Measurements from ENCODE around the gene KRT33B.

The KRT33B gene

DNA sequence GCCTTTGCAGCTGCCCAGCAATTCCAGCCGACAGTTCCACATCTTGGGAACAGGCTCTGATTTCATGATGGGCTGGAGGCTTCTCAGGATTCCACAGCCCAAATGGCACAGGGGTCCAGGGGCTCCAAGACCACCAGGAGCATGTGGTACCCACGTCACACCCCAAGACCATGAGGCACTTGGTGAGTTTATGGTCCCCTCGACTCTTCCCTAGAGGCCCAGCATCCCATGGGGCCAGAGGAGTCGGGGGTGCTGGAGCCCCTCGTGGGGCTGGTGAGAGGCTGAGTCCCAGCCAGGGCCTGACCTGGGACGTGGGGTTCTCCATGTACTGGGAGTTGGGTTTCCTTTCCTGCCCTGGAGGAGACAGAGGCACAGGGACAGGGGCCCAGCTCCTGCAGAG is 44.0 kb downstream of the KRT33B start:
- DNase-seq (ENCODE audit: low read depth in 2 of 2) = no peak

DNA sequence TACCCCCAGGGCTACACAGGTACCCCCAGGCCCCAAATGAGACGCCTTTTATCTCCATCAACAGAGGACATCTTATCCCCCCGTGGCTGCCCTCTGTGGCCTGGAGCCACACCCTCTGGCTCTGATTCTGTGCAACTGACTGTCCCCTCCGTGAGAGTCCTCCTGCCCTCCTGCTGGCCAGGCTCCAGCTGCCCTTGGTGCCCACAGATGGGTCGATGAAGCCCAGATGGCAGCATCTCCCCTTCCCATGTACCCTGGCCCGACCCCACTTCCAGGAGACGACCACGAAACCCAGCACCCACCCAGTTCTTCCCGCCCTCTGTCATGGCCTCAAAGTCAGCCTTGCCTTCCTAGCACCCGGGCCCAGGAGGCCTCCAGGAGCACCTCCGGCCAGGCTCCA is 44.5 kb downstream of the KRT33B start:
- no peak for DNase-seq (ENCODE audit: low read depth in 2 of 2)

DNA sequence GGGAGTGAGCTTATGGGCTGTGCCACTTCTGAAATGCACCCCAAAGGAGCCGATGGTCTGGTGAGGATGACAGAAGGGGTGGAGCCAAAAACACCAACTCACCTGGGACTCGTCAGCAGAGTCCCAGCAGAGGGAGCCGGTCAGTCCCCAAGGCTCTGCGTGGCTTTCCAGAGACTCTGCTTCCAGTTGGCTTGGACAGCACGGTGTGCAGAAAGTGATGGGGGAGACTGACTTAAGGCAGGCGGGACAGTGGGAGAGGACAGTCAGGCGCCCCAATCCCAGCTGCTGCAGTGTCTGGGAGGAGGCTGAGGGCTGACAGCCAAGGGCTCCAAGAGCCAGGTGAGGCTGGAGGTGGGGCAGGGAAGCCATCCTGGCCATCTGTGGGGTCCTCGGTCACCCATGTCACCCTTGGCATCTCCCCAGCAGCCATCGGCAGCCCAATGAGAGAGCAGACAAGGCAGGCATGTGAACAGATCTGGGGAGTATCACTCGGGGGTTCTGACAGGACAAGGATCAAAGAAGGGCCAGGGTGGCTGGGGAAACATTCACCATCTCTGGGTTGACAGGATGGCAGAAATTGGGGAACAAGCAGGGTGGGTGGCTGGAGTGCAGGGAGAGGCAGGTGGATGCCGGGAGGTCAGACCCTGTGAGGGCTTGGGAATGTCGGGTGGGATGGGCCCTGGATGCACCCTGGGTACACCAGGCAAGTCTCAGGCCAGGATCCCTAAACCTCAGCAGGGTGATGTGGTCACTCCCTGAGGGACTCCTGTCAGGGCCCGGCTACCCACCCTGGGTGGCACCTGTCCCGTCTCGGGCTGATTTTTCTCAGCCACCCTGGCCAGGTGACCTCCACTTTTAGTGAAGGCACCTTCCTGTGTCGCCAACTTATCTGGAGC is 45.2 kb downstream of the KRT33B start:
- no peak for DNase-seq (ENCODE audit: low read depth in 2 of 2)

DNA sequence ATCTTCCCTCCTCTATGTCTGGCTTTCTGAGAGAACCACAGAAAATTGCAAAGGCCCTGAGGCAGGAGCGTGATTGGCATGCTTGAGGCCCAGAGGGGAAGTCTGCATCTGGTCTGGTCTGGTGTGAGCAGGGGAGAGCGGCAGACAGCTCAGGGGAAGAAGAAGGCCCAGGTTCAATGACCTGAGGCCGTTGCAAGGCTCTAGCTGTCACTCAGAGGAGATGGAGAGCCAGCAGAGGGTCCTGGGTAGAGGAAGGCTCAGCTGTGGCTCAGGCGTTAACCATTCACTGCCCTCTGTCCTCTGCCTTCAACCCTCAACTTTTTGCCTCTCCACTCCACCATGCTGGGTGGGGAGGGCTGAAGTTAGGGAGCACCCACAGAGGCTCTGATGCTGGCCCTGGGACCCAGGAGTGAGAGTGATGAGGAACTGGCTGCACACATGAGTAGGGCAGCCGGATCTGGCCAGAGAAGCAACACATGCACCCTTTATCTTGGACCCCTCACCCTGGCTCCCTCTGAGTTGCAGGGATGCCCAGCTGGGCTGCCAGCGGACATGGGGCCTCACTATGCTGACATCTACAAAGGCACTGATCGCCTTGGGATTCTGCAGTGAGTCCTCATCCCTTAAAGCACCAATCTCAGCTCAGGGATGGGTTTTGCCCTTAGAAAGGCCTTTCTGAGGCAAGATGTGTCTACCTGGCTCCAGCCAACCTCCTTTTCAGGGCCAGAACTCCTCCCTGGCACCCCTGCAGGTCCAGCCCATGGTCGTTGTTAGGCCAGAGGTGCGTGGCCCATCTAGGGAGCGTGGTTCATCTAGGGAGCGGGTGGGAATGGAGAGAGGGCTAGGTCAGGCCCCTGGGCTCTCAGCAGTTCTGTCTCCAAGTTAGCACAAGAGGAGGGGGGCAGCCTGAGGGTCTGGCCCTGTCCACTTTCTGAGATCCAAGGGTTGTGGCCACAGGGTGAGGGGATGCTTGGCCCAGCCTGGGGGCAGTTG is 46.4 kb downstream of the KRT33B start:
- DNase-seq (ENCODE audit: low read depth in 2 of 2) = no peak

DNA sequence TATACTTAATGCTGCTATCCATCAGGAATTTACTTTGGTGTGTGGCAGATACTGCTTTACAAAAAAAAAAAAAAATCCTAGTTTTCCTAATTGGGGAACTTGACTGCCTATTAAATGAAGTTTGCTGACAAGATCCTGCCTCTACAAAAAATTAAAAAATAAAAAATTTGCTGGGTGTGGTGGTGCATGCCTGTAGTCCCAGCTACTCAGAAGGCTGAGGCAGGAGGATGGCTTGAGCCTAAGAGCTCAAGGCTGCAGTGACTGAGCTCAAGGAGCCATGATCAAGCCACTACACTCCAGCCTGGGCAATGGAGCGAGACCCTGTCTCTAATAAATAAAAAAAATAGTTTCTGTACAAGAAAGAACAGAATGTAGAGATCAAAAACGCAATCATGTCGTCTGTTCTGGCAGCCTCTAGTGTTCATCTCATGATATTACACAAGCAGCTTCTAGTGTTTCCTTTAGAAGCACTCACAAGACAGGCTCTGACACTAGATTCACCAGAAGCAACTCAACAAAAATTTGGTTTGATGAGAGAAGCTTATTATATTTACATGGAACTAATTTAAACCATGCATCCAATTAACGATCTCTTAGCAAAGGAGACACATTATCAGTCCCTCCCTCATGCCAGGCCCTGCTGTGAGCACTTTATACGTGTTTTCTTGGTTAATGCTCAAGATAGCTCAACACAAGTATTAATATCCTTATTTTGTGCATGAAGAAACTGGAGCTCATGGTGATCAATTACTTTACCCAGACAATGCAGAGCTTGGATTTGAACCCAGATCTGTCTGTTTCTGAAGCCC is 47.3 kb downstream of the KRT33B start:
- DNase-seq (ENCODE audit: low read depth in 2 of 2) = no peak

DNA sequence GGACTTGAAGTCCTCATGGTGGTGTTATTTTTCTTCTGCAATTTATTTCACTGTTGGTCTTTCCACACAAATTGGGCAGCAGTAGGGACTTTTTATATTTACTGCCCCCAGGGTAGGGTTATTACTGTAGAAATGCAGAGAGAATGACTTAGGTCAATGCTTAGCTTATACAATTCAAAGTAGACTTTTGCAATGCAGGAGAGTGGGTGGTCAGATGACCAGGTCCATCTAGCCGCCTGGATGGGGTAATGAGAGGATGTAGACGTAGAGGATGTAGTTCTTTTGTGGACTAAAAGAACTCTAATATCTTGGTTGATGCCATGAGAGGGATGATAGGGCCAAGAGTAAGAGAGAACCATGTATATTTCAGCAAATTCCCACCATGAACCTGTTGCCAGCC is 51.4 kb downstream of the KRT33B start:
- DNase-seq (ENCODE audit: low read depth in 2 of 2) = no peak

DNA sequence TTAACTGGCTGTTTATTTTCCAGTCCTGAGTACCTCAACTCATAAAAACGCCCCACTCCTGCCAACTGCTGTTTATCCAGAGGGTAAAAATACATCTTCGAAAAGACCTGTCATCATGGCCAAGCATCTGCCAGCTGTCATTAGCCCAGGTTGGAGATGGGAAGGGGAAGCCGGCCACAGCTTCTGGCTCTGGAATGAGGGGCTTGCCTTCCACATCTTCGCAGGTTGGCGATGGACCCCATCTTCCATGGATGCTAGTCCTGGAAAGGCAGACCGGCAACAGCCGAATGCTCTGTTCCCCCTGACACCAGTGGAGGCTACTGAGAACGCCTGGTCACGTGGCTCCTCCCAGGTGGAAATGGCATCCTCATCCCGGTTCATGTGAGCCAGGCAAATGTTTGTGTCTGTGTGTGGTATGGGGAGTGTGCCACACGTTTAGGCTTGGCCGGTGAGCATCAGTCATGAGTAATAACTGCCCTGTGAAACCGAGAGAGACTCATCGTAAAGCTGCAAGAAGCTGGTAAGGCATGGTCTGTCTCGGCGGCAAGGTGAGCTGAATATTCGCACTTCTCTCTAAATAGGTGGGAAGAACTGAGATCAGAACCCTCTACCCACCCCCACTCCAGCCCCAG is 53.7 kb downstream of the KRT33B start:
- DNase-seq (ENCODE audit: low read depth in 2 of 2) = no peak

DNA sequence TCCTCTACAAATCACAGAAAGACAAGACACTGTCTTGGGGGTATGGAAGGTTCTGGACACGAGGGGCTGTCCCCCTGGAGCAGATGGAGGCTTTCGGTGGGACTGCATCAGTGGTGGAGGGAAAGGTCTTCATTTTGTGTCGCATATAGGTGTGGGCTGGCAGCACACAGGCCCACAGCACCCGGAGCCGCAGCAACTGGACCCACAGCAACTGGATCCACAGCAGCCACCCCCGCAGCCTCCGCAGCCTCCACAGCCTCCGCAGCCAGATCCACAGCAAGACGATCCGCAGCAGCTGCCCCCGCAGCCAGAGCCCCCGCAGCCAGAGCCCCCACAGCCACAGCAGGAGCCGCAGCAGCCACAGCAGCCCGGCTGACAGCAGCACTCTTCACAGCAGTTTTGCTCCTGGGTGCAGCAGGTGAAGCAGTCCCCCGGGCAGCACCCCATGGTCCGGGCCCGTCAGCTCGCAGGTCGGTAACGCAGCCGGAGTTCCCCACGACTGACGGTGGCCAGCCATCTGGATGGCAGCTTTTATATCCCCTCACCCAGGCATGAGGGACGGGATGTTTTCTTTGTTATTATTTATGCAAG is 54.3 kb downstream of the KRT33B start, which contains the start of gene KRTAP17-1:
KRTAP17-1 (minus strand) TSS at position 507 of the 591 bp plus-strand sequence; CDS start at position 447, 60 bp downstream.
- no peak for DNase-seq (ENCODE audit: low read depth in 2 of 2)
